SW480 (cell line): ENCODE results near the gene EHD4.

Experiments
- DNase-seq: peaks from one replicate; pipeline ENCODE4 v3.0.0-alpha.2; 2016; ENCODE audit warnings: low spot score

Gene EHD4

GRCh38 chr15:41972253-41973242 is at the start of gene EHD4:
Gene EHD4 (minus strand): TSS chr15:41972557. CDS start chr15:41972494, 63 bp downstream.
- peak; percentile 97 for DNase-seq

- no peak for DNase-seq
Observed at GRCh38 chr15:42021593-42021992, 49.2 kb upstream of the EHD4 start.

GRCh38 chr15:42020713-42021273 is 48.4 kb upstream of the EHD4 start, which contains the start of gene PLA2G4E:
Gene PLA2G4E (minus strand): TSS chr15:42021042. CDS start chr15:42021030, 12 bp downstream.
- no peak for DNase-seq

- DNase-seq: no peak
Observed at GRCh38 chr15:42018306-42019224, 46.2 kb upstream of the EHD4 start.

- no peak for DNase-seq
Observed at GRCh38 chr15:42016971-42017370, 44.6 kb upstream of the EHD4 start.

- no peak for DNase-seq
Observed at GRCh38 chr15:42014406-42014805, 42.0 kb upstream of the EHD4 start.

GRCh38 chr15:42012928-42013482 is 40.6 kb upstream of the EHD4 start:
- no peak for DNase-seq

- DNase-seq: peak; percentile 27
Observed at GRCh38 chr15:42012241-42012640, 39.9 kb upstream of the EHD4 start.

GRCh38 chr15:42011074-42011473 is 38.7 kb upstream of the EHD4 start:
- no peak for DNase-seq

GRCh38 chr15:42010434-42010833 is 38.1 kb upstream of the EHD4 start:
- DNase-seq: peak; percentile 71

- no peak for DNase-seq
Observed at GRCh38 chr15:42009474-42009873, 37.1 kb upstream of the EHD4 start.

- DNase-seq: no peak
Observed at GRCh38 chr15:42009022-42009421, 36.7 kb upstream of the EHD4 start.

- DNase-seq: no peak
Observed at GRCh38 chr15:42007386-42007785, 35.0 kb upstream of the EHD4 start.

- DNase-seq: no peak
Observed at GRCh38 chr15:42002333-42002732, 30.0 kb upstream of the EHD4 start.

- no peak for DNase-seq
Observed at GRCh38 chr15:42001236-42001635, 28.9 kb upstream of the EHD4 start.

GRCh38 chr15:41999290-42000285 is 27.2 kb upstream of the EHD4 start:
- DNase-seq: no peak

GRCh38 chr15:41997845-41998244 is 25.5 kb upstream of the EHD4 start:
- DNase-seq: no peak

GRCh38 chr15:41996921-41997592 is 24.7 kb upstream of the EHD4 start:
- DNase-seq: no peak

GRCh38 chr15:41996376-41996775 is 24.0 kb upstream of the EHD4 start:
- DNase-seq: no peak

- DNase-seq: no peak
Observed at GRCh38 chr15:41995476-41995855, 23.1 kb upstream of the EHD4 start.
